Keratinocyte (primary cell): ENCODE measurements around the gene KCNAB2. TPM values are rescaled to one million over a fixed set of nuclear protein-coding genes. Genes with fewer than 3 reads are reported as not detected.

Experiments
- DNase-seq: peaks from one replicate; pipeline ENCODE4 v3.0.0-alpha.2; 2011; ENCODE audit warnings: low read depth, missing footprints, low spot score
- FAIRE-seq: peaks from 2 replicates; lab custom pipeline; 2011; peaks lifted over from hg19 to GRCh38; lab: Jason Lieb, UNC
- H2AFZ ChIP-seq: 2 replicates; pipeline ENCODE4 v1.6.0; 2012; ENCODE audit warnings: low read length, control low read depth, inconsistent platforms; ENCODE audit not compliant: control insufficient read depth
- H3K27ac ChIP-seq: 2 replicates; pipeline ENCODE4 v1.5.1; 2011; ENCODE audit warnings: low read length; ENCODE audit not compliant: control insufficient read depth, insufficient read depth
- H3K27me3 ChIP-seq: 3 replicates; pipeline ENCODE4 v1.6.0; 2011; ENCODE audit warnings: low read length; ENCODE audit not compliant: control insufficient read depth, insufficient read depth; ENCODE audit errors: extremely low read depth
- H3K36me3 ChIP-seq, 2 experiments: 2 replicates in 1 of 2; 3 replicates in 1 of 2; pipeline ENCODE4 v1.5.1; 2011; ENCODE audit warnings: low read length in 2 of 2, mild to moderate bottlenecking in 1 of 2; ENCODE audit not compliant: control insufficient read depth in 2 of 2, insufficient read depth in 2 of 2; ENCODE audit errors: extremely low read depth in 1 of 2
- H3K4me1 ChIP-seq: 3 replicates; pipeline ENCODE4 v1.5.1; 2011; ENCODE audit warnings: low read length; ENCODE audit not compliant: control insufficient read depth, insufficient read depth; ENCODE audit errors: extremely low read depth
- H3K4me2 ChIP-seq: 3 replicates; pipeline ENCODE4 v1.6.0; 2011; ENCODE audit warnings: low read depth, low read length; ENCODE audit not compliant: control insufficient read depth, insufficient read depth; ENCODE audit errors: extremely low read depth
- H3K4me3 ChIP-seq, 3 experiments: fragments of 200-600 bp in 1 of 3; sonication (generic) in 1 of 3; 2 replicates in 2 of 3; 3 replicates in 1 of 3; pipeline ENCODE4 v1.5.1; 2011 to 2016; ENCODE audit warnings: low read length in 3 of 3, mild to moderate bottlenecking in 3 of 3, control low read depth in 2 of 3, inconsistent platforms in 1 of 3, low read depth in 1 of 3, mixed read lengths in 1 of 3, mixed run types in 1 of 3, moderate library complexity in 1 of 3; ENCODE audit not compliant: control insufficient read depth in 2 of 3, insufficient read depth in 2 of 3; ENCODE audit errors: extremely low read depth in 1 of 3
- H3K79me2 ChIP-seq: 2 replicates; pipeline ENCODE4 v1.6.0; 2012; ENCODE audit warnings: low read length; ENCODE audit not compliant: control insufficient read depth, insufficient read depth
- H3K9ac ChIP-seq: 3 replicates; pipeline ENCODE4 v1.6.0; 2011; ENCODE audit warnings: low read length; ENCODE audit not compliant: control insufficient read depth, insufficient read depth; ENCODE audit errors: extremely low read depth
- H3K9me1 ChIP-seq: 3 replicates; pipeline ENCODE4 v1.6.0; 2011; ENCODE audit warnings: low read length; ENCODE audit not compliant: control insufficient read depth, insufficient read depth; ENCODE audit errors: extremely low read depth
- H3K9me3 ChIP-seq: 2 replicates; pipeline ENCODE4 v1.5.1; 2012; ENCODE audit warnings: low read depth, low read length; ENCODE audit not compliant: control insufficient read depth
- H4K20me1 ChIP-seq: 3 replicates; pipeline ENCODE4 v1.6.0; 2011; ENCODE audit warnings: low read length; ENCODE audit not compliant: control insufficient read depth, insufficient read depth; ENCODE audit errors: extremely low read depth
- EZH2 ChIP-seq: IDR thresholded peaks from one replicate; pipeline ENCODE4 v1.6.1; 2012; ENCODE audit warnings: inconsistent platforms, mild to moderate bottlenecking, low read length, moderate library complexity
- dilution Hi-C: fragments of 300-500 bp; cut with MboI; formaldehyde crosslinking; loops from one replicate; pipeline ENCODE4 v1.7.0; 2020; ENCODE audit warnings: low sequenced_read_pairs; ENCODE audit not compliant: extremely low pct_ligation_motif_present
- polyA plus RNA-seq, 5 experiments: library from polyadenylated mRNA; depleted of rRNA in 3 of 5; stranded (reverse) in 3 of 5; stranded (forward) in 1 of 5; unstranded in 1 of 5; fragments of >200 nt; gene quantifications; 1 replicate in 1 of 5; 2 replicates in 3 of 5; 3 replicates in 1 of 5; pipeline versions ENCODE4 v1.2.1 to v1.2.3, GENCODE V29; 2011 to 2012; ENCODE audit warnings: missing spikeins in 2 of 5, low read depth in 1 of 5, low replicate concordance in 1 of 5
- TF ChIP-seq, protein P1 (sequence below), 3 experiments: IDR thresholded peaks in 1 of 3; conservative IDR thresholded peaks in 1 of 3; optimal IDR thresholded peaks in 1 of 3; 2 replicates in 2 of 3; 3 replicates in 1 of 3; pipeline versions ENCODE3 to v1.5.1; 2011; ENCODE audit warnings: low read length in 3 of 3, mild to moderate bottlenecking in 3 of 3, moderate library complexity in 2 of 3, control low read depth in 1 of 3, inconsistent platforms in 1 of 3; ENCODE audit not compliant: insufficient read depth in 2 of 3; ENCODE audit errors: extremely low read depth in 1 of 3

The KCNAB2 gene
- polyA plus RNA-seq, 1 donor (not counting 4 experiments of a cell fraction or from before 2014, with no cell fraction given), result 1.8 TPM

DNA sequence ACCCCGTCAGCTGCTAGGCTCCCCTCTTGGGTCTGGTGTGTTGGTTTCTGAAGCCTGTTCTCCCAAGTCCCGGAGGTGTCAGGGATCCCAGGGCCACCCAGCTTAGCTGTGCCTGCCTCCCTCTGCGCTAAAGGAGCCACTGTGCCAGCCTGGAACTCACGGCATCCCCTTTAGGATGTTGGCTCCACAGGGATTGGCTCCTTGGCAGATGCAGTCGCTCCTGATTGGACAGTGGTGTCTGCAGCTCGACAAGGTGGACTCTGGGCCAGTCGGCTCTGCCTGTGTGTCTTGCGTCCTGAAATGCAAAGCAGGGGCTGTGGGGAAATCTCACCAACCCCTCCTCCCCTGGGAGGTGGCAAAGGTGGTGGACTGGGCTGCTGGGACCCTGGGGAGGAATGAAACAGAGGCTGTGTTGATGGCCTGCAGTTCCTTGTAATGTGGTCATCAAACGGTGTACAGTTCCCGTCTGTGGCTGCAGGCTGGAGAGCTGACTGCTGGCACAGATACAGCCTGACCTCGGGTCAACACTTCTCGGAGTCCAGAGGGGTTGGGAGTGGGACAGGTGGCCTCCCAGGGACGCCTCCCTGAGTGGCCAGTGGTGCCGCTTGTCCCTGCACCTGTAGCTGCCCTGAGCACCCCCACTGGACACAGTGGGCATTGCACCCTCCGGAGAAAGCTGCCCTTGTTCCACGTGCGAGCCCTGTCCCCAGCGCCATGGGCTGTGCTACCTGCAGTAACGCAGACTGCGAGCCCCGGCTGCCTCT is 11.5 kb upstream of the KCNAB2 start:
- Histone ChIP-seq H3K9ac (no peak overlapping the region), H3K4me3 (no peak overlapping the region), H3K9me3 (no peaks in the 10 kb centered on the region), H3K79me2 (no peaks in the 10 kb centered on the region), H3K27me3 (peaks cover 5% of the 10 kb centered on the region), H2AFZ (no peak overlapping the region), H3K4me1 (no peaks in the 10 kb centered on the region), H3K36me3 (no peaks in the 10 kb centered on the region), H3K4me2 (no peak overlapping the region), H4K20me1 (peaks cover 7% of the 10 kb centered on the region), H3K9me1 (no peaks in the 10 kb centered on the region), H3K27ac (no peak overlapping the region)
- no peak for TF ChIP-seq EZH2
- TF ChIP-seq, protein P1, sequence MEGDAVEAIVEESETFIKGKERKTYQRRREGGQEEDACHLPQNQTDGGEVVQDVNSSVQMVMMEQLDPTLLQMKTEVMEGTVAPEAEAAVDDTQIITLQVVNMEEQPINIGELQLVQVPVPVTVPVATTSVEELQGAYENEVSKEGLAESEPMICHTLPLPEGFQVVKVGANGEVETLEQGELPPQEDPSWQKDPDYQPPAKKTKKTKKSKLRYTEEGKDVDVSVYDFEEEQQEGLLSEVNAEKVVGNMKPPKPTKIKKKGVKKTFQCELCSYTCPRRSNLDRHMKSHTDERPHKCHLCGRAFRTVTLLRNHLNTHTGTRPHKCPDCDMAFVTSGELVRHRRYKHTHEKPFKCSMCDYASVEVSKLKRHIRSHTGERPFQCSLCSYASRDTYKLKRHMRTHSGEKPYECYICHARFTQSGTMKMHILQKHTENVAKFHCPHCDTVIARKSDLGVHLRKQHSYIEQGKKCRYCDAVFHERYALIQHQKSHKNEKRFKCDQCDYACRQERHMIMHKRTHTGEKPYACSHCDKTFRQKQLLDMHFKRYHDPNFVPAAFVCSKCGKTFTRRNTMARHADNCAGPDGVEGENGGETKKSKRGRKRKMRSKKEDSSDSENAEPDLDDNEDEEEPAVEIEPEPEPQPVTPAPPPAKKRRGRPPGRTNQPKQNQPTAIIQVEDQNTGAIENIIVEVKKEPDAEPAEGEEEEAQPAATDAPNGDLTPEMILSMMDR (optimal IDR thresholded peaks at IDR 0.05 in 1 of 3, IDR thresholded peaks at IDR 0.05 in 1 of 3, conservative IDR thresholded peaks at IDR 0.05 in 1 of 3; ENCODE audit: extremely low read depth in 1 of 3, insufficient read depth in 2 of 3, low read length in 3 of 3), result peak; percentile 64 to 85 (median 73)
- dilution Hi-C loops, result no loop called here
- DNase-seq (no peak), FAIRE-seq (no peak)

DNA sequence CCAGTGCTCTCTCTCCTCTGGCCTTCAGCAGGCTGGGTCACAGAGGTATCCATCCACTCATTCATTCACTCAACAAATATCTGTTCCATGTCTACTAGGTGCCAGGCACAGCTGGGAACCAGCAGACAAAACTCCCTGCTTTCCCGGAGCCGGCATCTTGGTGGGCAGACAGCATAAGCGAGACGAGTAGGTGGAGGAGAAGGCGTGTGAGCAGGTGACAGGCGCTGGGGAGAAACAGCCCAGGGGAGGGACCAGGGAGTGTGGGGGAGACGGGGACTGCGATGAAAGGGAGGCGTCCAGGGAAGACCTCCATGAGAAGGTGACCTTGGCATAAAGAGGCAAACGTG is 11.0 kb upstream of the KCNAB2 start:
- no peak overlapping the region for H3K9ac ChIP-seq
- no peak overlapping the region for H3K4me2 ChIP-seq
- dilution Hi-C loops, result no loop called here
- peaks cover 5% of the 10 kb centered on the region for H3K27me3 ChIP-seq
- no peaks in the 10 kb centered on the region for H3K9me3 ChIP-seq
- FAIRE-seq (no peak), DNase-seq (no peak)
- no peaks in the 10 kb centered on the region for H3K9me1 ChIP-seq
- no peaks in the 10 kb centered on the region for H3K79me2 ChIP-seq
- no peak overlapping the region for H3K4me3 ChIP-seq
- H4K20me1 ChIP-seq, result peaks cover 9% of the 10 kb centered on the region
- H2AFZ ChIP-seq, result no peak overlapping the region
- no peak overlapping the region for H3K27ac ChIP-seq
- no peaks in the 10 kb centered on the region for H3K4me1 ChIP-seq
- no peaks in the 10 kb centered on the region for H3K36me3 ChIP-seq
- TF ChIP-seq EZH2, result no peak
- TF ChIP-seq, protein P1 (optimal IDR thresholded peaks at IDR 0.05 in 1 of 3, IDR thresholded peaks at IDR 0.05 in 1 of 3, conservative IDR thresholded peaks at IDR 0.05 in 1 of 3; ENCODE audit: extremely low read depth in 1 of 3, insufficient read depth in 2 of 3, low read length in 3 of 3), result no peak
